HepG2 (cell line): Measurements from ENCODE around the gene PLA2G4F. TPM values are rescaled to one million over a fixed set of nuclear protein-coding genes. Genes with fewer than 3 reads are reported as not detected.
A peak's percentile ranks its signal among the peaks of the same experiment; 100 is the strongest.

Experiments used
- AHR ChIP-seq: IDR thresholded peaks from 2 replicates; pipeline ENCODE4 v1.6.1; 2018; ENCODE audit warnings: missing genetic modification reagents, missing compliant biosample characterization
- ARNTL ChIP-seq: sonication (generic); formaldehyde crosslinking; IDR thresholded peaks from 2 replicates; pipeline ENCODE4 v1.4.0; 2020; ENCODE audit warnings: mild to moderate bottlenecking, missing genetic modification reagents
- CBX5 ChIP-seq: sonication (generic); formaldehyde crosslinking; IDR thresholded peaks from 2 replicates; pipeline ENCODE4 v1.4.0; 2020; ENCODE audit warnings: missing genetic modification reagents, borderline replicate concordance
- FOXO4 ChIP-seq: sonication (generic); formaldehyde crosslinking; conservative IDR thresholded peaks from 2 replicates; pipeline ENCODE4 v1.8.1; 2023; ENCODE audit warnings: missing genetic modification reagents
- MEIS2 ChIP-seq: sonication (generic); formaldehyde crosslinking; IDR thresholded peaks from 2 replicates; pipeline ENCODE4 v1.9.0; 2021; ENCODE audit warnings: mild to moderate bottlenecking, missing genetic modification reagents
- MYPOP ChIP-seq: sonication (generic); formaldehyde crosslinking; IDR thresholded peaks from 2 replicates; pipeline ENCODE4 v1.8.1; 2023; ENCODE audit warnings: mild to moderate bottlenecking, moderate library complexity, missing genetic modification reagents
- NFIB ChIP-seq: sonication (generic); formaldehyde crosslinking; IDR thresholded peaks from 2 replicates; pipeline ENCODE4 v1.9.0; 2021; ENCODE audit warnings: missing genetic modification reagents, mild to moderate bottlenecking, borderline replicate concordance
- NR2C2 ChIP-seq: sonication (generic); formaldehyde crosslinking; IDR thresholded peaks from 2 replicates; pipeline ENCODE4 v1.4.0; 2020; ENCODE audit warnings: missing genetic modification reagents, mild to moderate bottlenecking, moderate library complexity, borderline replicate concordance
- PHF5A ChIP-seq: IDR thresholded peaks from one replicate; pipeline ENCODE4 v1.6.1; 2018; ENCODE audit warnings: low read depth, missing genetic modification reagents; ENCODE audit not compliant: unreplicated experiment
- RAD21 ChIP-seq: fragments of 450-650 bp; formaldehyde crosslinking; IDR thresholded peaks from 2 replicates; pipeline ENCODE4 v1.5.0; 2020; ENCODE audit warnings: mild to moderate bottlenecking
- SP1 ChIP-seq, 2 experiments: fragments of 450-650 bp in 1 of 2; sonication (generic) in 1 of 2; formaldehyde crosslinking in 1 of 2; IDR thresholded peaks; 2 replicates each; pipeline versions ENCODE4 v1.4.0 to v1.6.1; 2016 to 2020; ENCODE audit warnings: missing genetic modification reagents in 1 of 2
- TAF15 ChIP-seq: fragments of 200-400 bp; formaldehyde crosslinking; IDR thresholded peaks from one replicate; pipeline ENCODE4 v1.6.1; 2018; ENCODE audit warnings: mild to moderate bottlenecking, low read depth, low read length; ENCODE audit not compliant: poor library complexity, severe bottlenecking
- TCF12 ChIP-seq, 2 experiments: fragments of 450-650 bp in 1 of 2; sonication (generic) in 1 of 2; formaldehyde crosslinking in 1 of 2; IDR thresholded peaks; 2 replicates each; pipeline versions ENCODE4 v1.6.1 to v1.8.0; 2017 to 2022; ENCODE audit warnings: antibody characterized with exemption in 1 of 2, mild to moderate bottlenecking in 1 of 2, missing genetic modification reagents in 1 of 2, moderate library complexity in 1 of 2
- XBP1 ChIP-seq: sonication (generic); formaldehyde crosslinking; IDR thresholded peaks from 2 replicates; pipeline ENCODE4 v1.5.0; 2020; ENCODE audit warnings: missing genetic modification reagents
- ZBTB3 ChIP-seq: sonication (generic); formaldehyde crosslinking; IDR thresholded peaks from 2 replicates; pipeline ENCODE4 v1.4.0; 2020; ENCODE audit warnings: low read depth, mild to moderate bottlenecking, moderate library complexity, missing genetic modification reagents, borderline replicate concordance
- ZNF230 ChIP-seq: sonication (generic); formaldehyde crosslinking; IDR thresholded peaks from 2 replicates; pipeline ENCODE4 v1.4.0; 2020; ENCODE audit warnings: mild to moderate bottlenecking, missing genetic modification reagents
- ZNF326 ChIP-seq: sonication (generic); formaldehyde crosslinking; IDR thresholded peaks from 2 replicates; pipeline ENCODE4 v1.4.0; 2020; ENCODE audit warnings: missing genetic modification reagents, borderline replicate concordance
- ZNF567 ChIP-seq: sonication (generic); formaldehyde crosslinking; IDR thresholded peaks from 2 replicates; pipeline ENCODE4 v1.8.1; 2023; ENCODE audit warnings: mild to moderate bottlenecking, missing genetic modification reagents, borderline replicate concordance
- ZNF672 ChIP-seq: sonication (generic); formaldehyde crosslinking; IDR thresholded peaks from 2 replicates; pipeline ENCODE4 v1.8.1; 2022; ENCODE audit warnings: missing genetic modification reagents
- ZNF768 ChIP-seq: sonication (generic); formaldehyde crosslinking; IDR thresholded peaks from 2 replicates; pipeline ENCODE4 v1.4.0; 2020; ENCODE audit warnings: missing genetic modification reagents
- polyA plus RNA-seq, 8 experiments: library from polyadenylated mRNA; depleted of rRNA in 3 of 8; stranded (reverse) in 7 of 8; unstranded in 1 of 8; fragments of >200 nt; fragmentation: Illumina TruSeq in 4 of 8; extraction: Trizol in 4 of 8; gene quantifications; 2 replicates each; pipeline versions ENCODE4 v1.2.1 to v1.2.3, GENCODE V29; 2011 to 2016; ENCODE audit warnings: low read depth in 4 of 8, missing spikeins in 1 of 8, mixed read lengths in 1 of 8; ENCODE audit not compliant: insufficient read depth in 1 of 8
- total RNA-seq, 5 experiments: library from RNA; depleted of rRNA; stranded (reverse); fragments of >200 nt; fragmentation: Illumina TruSeq; extraction: Trizol; gene quantifications; 2 replicates each; pipeline ENCODE4 v1.2.3, GENCODE V29; 2016; ENCODE audit warnings: low read depth in 1 of 5
- TF ChIP-seq, protein P1 (sequence below): sonication (generic); formaldehyde crosslinking; IDR thresholded peaks from 2 replicates; pipeline ENCODE4 v1.4.0; 2020; ENCODE audit warnings: low read depth, mild to moderate bottlenecking, missing genetic modification reagents
- TF ChIP-seq, protein P2 (sequence below): sonication (generic); formaldehyde crosslinking; IDR thresholded peaks from 2 replicates; pipeline ENCODE4 v1.4.0; 2020; ENCODE audit warnings: mild to moderate bottlenecking, missing genetic modification reagents

PLA2G4F gene
- total and polyA plus RNA-seq, 2 of the 13 experiments (the other 11 are each of a cell fraction or from before 2014, with no cell fraction given), result 0.07 TPM; not detected in 1

- TF ChIP-seq FOXO4, result 0 out of 2 replicates have a peak, but pooled peaks have one; percentile 65
- peak; percentile 63; the same call in 1 of the 2 replicates for TF ChIP-seq ARNTL (CRISPR knock-in tag)
- TF ChIP-seq ZNF567, result no peak
- TF ChIP-seq, protein P1, sequence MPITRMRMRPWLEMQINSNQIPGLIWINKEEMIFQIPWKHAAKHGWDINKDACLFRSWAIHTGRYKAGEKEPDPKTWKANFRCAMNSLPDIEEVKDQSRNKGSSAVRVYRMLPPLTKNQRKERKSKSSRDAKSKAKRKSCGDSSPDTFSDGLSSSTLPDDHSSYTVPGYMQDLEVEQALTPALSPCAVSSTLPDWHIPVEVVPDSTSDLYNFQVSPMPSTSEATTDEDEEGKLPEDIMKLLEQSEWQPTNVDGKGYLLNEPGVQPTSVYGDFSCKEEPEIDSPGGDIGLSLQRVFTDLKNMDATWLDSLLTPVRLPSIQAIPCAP (CRISPR knock-in tag), result no peak
- TF ChIP-seq MEIS2 (CRISPR knock-in tag), result 0 out of 2 replicates have a peak, but pooled peaks have one; percentile 43
- TF ChIP-seq, protein P2, sequence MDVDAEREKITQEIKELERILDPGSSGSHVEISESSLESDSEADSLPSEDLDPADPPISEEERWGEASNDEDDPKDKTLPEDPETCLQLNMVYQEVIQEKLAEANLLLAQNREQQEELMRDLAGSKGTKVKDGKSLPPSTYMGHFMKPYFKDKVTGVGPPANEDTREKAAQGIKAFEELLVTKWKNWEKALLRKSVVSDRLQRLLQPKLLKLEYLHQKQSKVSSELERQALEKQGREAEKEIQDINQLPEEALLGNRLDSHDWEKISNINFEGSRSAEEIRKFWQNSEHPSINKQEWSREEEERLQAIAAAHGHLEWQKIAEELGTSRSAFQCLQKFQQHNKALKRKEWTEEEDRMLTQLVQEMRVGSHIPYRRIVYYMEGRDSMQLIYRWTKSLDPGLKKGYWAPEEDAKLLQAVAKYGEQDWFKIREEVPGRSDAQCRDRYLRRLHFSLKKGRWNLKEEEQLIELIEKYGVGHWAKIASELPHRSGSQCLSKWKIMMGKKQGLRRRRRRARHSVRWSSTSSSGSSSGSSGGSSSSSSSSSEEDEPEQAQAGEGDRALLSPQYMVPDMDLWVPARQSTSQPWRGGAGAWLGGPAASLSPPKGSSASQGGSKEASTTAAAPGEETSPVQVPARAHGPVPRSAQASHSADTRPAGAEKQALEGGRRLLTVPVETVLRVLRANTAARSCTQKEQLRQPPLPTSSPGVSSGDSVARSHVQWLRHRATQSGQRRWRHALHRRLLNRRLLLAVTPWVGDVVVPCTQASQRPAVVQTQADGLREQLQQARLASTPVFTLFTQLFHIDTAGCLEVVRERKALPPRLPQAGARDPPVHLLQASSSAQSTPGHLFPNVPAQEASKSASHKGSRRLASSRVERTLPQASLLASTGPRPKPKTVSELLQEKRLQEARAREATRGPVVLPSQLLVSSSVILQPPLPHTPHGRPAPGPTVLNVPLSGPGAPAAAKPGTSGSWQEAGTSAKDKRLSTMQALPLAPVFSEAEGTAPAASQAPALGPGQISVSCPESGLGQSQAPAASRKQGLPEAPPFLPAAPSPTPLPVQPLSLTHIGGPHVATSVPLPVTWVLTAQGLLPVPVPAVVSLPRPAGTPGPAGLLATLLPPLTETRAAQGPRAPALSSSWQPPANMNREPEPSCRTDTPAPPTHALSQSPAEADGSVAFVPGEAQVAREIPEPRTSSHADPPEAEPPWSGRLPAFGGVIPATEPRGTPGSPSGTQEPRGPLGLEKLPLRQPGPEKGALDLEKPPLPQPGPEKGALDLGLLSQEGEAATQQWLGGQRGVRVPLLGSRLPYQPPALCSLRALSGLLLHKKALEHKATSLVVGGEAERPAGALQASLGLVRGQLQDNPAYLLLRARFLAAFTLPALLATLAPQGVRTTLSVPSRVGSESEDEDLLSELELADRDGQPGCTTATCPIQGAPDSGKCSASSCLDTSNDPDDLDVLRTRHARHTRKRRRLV, result no peak
- TF ChIP-seq ZNF230 (CRISPR knock-in tag), result no peak
- no peak for TF ChIP-seq ZNF672 (CRISPR knock-in tag)
- TF ChIP-seq TAF15, result no peak
- TF ChIP-seq NR2C2 (CRISPR knock-in tag), result peak; percentile 60; the same call in 1 of the 2 replicates
- TF ChIP-seq ZBTB3 (CRISPR knock-in tag), result 0 out of 2 replicates have a peak, but pooled peaks have one; percentile 40
- 0 out of 2 replicates have a peak, but pooled peaks have one; percentile 39 for TF ChIP-seq MYPOP
- TF ChIP-seq NFIB (CRISPR knock-in tag), result peak; percentile 90; the same call in 1 of the 2 replicates
- TF ChIP-seq ZNF768, result no peak
- TF ChIP-seq SP1 (IDR thresholded peaks at IDR 0.05), result no peak
- TF ChIP-seq SP1 (CRISPR knock-in tag; IDR thresholded peaks at IDR 0.05), result peak; percentile 69
- TF ChIP-seq AHR (CRISPR knock-in tag), result 0 out of 2 replicates have a peak, but pooled peaks have one; percentile 63
- no peak for TF ChIP-seq TCF12 (IDR thresholded peaks at IDR 0.05)
- no peak for TF ChIP-seq TCF12 (CRISPR knock-in tag; IDR thresholded peaks at IDR 0.05)
- no peak for TF ChIP-seq RAD21
- no peak for TF ChIP-seq XBP1
- TF ChIP-seq CBX5 (CRISPR knock-in tag), result peak; percentile 100
- TF ChIP-seq ZNF326 (CRISPR knock-in tag), result no peak
- TF ChIP-seq PHF5A (CRISPR knock-in tag), result no peak
These were observed 17.5 kb downstream of the PLA2G4F start (continued) for GRCh38 chr15:42138968-42139386.
